PC-3 (cell line): ENCODE results near the gene IGF1.

ENCODE experiments used
- CTCF ChIP-seq: fragments of 300-600 bp; sonication (generic); conservative IDR thresholded peaks from 2 replicates; pipeline ENCODE4 v1.5.1; 2017; ENCODE audit warnings: antibody characterized with exemption, low read depth, mild to moderate bottlenecking, low read length
- EZH2 ChIP-seq: fragments of 300-600 bp; sonication (generic); IDR thresholded peaks from one replicate; pipeline ENCODE4 v1.6.1; 2017; ENCODE audit warnings: antibody characterized with exemption, mild to moderate bottlenecking, low read length; ENCODE audit not compliant: unreplicated experiment
- EZH2phosphoT487 ChIP-seq: fragments of 300-600 bp; sonication (generic); IDR thresholded peaks from 2 replicates; pipeline ENCODE4 v1.6.1; 2018; ENCODE audit warnings: mild to moderate bottlenecking, antibody characterized with exemption, low read length, borderline replicate concordance

DNA sequence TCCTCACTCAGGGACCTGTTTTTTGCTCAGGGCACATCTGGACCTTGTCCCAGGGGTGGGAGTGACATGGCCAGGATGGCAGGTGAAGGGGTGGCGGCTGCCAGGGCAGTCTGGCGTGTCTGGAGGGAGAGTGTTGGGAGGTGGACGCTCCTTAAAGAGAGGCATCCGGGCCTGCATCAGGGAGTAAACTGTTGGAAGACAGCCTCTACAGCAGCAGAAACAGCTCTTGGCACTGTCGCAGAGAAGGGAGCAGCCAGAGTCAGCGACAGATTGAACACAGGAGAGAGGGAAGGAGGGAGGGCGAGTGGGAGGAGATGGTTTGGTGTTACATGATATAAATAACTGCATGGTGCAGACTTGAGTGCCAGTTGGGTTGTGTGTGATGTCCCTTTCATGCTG is 52.8 kb downstream of the IGF1 start:
- no peak for TF ChIP-seq CTCF
- no peak for TF ChIP-seq EZH2
- TF ChIP-seq EZH2phosphoT487 = no peak
